GM19351 (cell line): ENCODE results near the gene DNAJC19.
A peak's percentile ranks its signal among the peaks of the same experiment; 100 is the strongest.
"Not testable (repeated sequence)": the region's sequence is repeated elsewhere in the genome, so short reads cannot be mapped to it uniquely, and the experiment has no call there.

ENCODE experiments used
- ATAC-seq: cut with Tn5 transposase; IDR thresholded peaks from one replicate; pipeline ENCODE4 v1.9.1; 2021; ENCODE audit warnings: mild to moderate bottlenecking, moderate library complexity; ENCODE audit not compliant: unreplicated experiment

DNAJC19 gene

DNA sequence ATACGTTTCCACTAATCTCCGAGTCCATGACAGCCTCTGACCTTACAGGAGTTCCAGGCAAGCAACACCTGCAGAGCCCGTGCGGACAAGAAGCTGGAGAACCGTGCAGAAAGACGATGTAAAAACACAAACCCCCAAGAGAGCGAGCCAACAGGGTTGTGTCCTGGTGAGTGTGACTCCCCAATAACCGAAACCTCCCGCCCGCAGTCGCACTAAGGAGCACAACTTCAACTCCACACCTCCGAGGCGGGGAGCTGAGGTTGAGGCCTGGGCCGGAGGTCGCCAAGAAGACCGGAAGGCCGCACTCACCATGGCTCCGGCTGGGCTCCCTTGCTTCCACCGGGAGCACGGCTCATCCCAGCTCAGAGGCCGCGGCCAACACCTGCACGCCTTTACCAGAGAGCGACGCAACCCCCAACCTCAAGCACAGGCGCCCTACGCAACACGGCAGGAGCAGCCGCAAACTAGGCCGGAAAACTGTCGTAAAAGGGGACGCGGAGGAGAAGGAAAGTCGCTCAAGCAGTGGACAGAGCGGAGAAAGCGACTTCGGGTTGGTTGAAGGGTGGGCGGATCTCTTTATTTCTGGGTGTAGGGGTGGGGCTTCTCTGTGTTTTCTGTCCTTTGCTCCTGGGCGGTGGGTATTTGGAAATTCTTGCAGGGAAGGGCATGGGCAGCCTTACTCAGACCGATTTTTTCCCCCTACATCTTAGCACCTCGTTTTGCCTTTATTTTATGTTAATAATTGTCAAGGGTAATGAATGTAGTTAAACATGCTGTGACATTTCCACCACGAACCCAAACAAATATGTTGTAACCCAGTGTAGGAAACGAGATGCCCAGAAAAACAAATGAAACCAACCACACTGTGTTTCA lies at the start of gene DNAJC19:
TSS of gene DNAJC19 (minus strand) at position 446 of the 873 bp plus-strand sequence. CDS start at position 312, 134 bp downstream.
- ATAC-seq = peak; percentile 93

DNA sequence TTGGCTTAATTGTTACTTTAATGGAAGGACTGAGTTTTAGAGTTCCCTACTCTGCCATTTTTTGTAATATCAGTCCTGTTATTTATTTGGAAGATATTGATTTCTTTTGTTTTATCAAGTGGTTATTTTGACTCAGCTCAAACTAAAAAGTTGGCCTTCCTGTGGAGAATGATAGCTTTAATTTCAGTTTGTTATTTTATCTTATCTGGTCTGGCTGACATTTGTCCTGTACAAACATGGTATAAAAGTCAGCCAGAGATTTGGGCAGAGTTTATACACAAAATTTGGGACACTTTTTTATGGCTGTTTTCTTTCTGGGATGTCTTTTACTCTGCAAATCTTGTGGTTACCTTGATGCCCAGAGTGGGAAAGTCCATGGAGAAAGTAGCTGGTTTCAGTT lies 41.4 kb upstream of the DNAJC19 start:
- no peak for ATAC-seq

DNA sequence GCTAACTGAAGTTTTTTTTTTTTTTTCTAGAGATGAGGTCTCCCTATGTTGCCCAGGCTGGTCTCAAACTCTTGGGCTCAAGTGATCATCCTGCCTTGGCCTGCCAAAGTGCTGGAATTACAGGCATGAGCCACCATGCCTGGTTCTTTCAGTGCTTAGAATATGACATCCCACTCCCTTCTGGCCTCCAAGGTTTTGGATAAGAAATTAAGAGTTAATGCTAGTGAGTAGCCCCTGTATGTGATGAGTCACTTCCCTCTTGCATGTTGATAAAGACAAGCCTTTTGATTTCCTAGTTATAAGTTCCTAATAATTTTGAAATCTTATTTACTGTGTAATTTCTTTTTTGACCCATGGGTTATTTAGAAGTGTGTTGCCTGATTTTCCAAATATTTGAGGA lies 35.7 kb upstream of the DNAJC19 start:
- no peak for ATAC-seq

DNA sequence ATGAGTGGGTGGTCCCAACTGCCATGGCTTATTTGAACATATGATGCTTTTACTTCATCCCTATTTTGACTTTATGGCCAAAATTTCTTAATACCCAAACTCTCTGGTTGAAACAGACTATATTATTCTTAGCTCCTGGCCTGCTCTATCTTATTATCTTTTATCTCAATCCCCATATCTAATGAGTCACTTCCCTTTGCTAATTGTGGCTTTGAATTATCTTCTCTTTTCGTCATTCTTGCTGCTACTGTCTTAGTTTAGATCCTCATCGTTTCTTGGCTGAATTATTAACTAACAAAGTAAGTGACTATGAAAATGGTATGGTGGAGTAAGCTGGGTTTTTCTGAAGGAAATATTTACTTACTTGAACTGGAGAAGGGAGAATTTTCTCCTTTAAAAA lies 28.2 kb upstream of the DNAJC19 start:
- ATAC-seq = no peak

DNA sequence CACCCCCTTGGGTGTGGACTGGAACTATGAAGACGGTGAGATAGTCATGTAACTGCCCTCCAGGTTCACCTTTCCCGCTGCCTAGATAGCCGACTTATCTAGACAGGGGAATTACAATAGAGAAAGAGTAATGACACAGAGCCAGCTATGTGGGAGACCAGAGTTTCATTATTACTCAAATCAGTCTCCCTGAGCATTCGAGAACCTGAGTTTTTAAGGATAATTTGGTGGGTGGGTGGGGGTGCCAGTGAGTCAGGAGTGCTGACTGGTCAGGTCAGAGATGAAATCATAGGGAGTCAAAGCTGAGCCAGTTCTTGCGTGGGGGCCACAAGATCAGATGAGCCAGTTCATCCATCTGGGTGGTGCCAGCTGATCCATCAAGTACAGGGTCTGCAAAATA lies 19.7 kb upstream of the DNAJC19 start:
- peak; percentile 47 for ATAC-seq

DNA sequence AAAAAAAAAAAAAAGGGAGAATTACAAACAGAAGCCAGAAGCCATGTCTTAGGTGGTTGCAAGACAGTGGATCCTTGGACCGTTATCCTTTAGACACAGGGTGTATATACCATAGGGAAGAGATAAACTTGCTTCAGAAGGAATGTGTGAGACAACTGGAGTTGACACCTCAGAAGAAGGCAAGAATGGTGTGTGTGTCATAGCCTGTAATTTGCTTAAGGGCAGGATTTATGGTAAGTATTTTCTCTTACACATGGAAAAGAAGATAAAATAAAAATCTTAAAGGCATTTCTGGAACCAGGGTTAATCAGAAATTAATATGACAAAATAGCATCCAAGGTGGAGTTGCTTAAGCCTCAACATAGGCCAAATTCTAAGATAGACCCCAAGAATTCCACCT lies 19.3 kb upstream of the DNAJC19 start:
- ATAC-seq = no peak

DNA sequence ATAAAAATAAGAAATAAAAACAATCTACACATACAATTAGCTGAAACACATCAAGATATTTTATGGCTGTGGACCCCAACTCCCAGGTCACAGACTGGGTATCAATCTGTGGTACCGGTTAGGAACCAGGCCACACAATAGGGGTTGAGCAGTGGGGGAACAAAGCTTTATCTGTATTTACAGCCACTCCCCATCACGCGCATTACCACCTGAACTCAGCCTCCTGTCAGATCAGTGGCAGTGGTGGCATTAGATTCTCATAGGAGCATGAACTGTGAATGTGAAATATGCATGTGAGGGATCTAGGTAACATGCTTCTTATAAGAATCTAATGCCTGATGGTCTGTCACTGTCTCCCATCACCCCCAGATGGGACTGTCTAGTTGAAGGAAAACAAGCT lies 17.7 kb upstream of the DNAJC19 start:
- no peak for ATAC-seq

DNA sequence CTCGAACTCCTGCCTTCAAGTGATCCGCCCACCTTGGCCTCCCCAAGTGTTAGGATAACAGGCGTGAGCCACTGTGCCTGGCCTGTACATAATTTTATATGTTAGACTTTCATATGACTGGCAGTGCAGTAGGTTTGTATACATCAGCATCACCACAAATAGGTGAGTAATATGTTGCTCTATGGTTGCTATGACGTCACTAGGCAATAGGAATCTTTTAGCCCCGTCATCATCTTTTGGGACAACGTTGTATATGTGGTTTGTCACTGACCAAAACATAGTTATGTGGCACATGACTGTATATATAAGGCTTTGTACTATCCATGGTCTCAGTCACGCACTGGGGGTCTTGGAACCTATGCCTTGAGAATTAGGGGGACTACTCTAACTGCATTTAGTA lies 17.0 kb upstream of the DNAJC19 start:
- no peak for ATAC-seq

DNA sequence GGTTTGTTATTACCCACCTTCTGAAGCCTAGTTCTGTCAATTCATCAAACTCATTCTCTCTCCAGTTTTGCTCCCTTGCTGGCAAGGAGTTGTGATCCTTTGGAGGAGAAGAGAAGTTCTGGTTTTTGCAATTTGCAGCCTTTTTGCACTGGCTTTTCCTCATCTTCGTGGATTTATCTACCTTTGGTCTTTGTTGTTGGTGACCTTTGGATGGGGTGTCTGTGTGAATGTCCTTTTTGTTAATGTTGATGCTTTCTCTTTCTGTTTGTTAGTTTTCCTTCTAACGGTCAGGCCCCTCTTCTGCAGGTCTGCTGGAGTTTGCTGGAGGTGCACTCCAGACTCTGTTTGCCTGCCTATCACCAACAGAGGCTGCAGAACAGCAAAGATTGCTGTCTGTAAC lies 13.9 kb upstream of the DNAJC19 start:
- ATAC-seq = not testable (repeated sequence)

DNA sequence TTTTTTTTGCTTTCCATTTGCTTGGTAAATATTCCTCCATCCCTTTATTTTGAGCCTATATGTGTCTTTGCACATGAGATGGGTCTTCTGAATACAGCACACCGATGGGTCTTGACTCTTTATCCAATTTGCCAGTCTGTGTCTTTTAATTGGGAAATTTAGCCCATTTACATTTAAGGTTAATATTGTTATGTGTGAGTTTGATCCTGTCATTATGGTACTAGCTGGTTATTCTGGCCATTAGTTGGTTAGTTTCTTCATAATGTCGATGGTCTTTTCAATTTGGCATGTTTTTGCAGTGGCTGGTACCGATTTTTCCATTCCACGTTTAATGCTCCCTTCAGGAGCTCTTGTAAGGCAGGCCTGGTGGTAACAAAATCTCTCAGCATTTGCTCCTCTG lies 12.8 kb upstream of the DNAJC19 start:
- ATAC-seq = not testable (repeated sequence)

DNA sequence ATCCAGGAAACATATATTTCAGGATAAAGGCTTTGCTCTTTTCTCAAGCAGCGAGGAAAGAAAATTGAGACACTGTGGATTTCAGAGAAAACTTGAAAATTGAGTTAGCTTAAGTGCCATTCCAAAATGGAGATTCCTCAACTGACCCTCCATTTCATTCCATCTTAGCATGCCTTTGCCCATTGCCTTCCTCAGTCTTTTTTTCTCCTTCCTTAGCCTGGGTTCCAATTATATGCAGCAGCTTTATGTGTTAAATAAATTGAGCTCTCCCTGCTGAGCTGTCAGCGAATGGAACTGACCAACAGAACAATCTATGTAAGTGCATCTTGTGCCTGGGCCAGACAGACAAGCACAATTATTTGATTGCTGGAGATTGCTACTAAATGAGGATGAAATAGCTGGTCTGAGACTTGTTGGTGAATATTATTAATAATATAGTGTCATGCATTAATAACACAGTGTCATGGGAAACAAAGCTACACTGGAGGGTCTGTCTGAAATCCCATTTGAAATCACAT lies 6.9 kb upstream of the DNAJC19 start:
- ATAC-seq = no peak

DNA sequence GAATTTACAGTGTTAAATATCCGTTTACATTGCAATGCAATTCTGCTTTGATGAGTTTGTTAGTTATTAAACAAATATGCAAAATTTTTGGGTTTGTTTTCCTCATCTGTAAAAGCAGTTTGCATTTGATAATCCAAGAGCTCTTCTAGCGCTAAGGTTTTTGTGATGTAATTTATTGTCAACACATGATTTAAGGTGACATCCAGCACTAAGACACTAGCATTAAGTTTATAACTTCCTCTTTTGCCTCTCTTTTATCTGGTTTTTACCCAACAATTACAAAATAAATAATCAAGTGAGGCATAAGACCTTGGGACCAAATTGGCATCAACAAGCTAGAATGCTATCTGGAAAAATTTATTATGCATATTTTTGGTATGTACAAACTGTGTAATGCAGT lies 969 bp upstream of the DNAJC19 start:
- ATAC-seq = no peak

DNA sequence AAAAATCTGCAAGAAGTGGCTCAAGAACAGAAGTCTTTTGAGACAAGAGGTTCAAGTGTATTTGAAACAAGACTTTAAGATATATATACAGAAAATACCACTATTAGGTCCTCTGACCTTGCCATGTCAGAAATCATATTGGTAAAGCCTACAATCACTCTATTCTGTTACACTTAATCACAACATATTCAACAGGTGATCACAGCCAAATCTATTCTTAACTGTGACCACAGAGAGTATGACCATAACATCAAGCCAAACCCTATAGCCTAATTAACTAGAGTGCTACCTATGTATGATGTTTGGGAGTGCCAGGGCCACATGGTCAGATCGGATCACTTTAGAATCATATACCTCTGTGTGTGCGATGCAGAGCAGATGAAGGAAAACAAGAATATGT lies 2.2 kb downstream of the DNAJC19 start:
- ATAC-seq = no peak

DNA sequence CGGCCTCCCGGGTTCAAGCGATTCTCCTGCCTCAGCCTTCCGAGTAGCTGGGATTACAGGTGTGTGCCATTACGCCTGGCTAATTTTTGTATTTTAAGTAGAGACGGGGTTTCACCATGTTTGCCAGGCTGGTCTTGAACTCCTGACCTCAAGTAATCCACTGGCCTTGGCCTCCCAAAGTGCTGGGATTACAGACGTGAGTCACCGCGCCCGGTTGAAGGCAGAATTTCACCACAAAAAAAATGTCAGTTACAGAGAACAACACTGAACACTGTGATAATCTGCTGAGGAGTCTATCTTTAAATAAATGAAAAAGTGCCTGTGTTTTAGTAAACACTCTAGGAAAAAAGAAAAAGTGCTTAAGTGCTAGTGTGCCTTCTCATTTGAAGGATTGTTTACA lies 3.2 kb downstream of the DNAJC19 start:
- ATAC-seq = not testable (repeated sequence)

DNA sequence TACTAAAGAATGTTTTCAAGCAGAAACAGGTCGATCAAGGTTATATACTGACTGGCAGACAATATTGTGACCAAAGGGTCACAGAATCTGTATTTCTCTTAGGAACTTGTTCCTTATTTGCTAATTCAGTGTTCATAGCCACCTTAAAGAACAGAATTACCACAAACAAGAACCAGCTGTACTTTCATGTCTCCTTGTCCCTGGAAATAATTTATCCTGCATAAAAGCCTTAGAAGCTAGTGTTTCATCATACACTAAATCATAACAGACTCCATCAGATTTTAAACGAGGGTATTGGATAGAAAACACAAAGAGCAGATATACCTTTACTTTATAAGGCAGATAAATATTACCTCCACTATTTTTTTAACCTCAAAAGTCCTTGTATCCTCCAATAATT lies 6.4 kb downstream of the DNAJC19 start:
- ATAC-seq = no peak

DNA sequence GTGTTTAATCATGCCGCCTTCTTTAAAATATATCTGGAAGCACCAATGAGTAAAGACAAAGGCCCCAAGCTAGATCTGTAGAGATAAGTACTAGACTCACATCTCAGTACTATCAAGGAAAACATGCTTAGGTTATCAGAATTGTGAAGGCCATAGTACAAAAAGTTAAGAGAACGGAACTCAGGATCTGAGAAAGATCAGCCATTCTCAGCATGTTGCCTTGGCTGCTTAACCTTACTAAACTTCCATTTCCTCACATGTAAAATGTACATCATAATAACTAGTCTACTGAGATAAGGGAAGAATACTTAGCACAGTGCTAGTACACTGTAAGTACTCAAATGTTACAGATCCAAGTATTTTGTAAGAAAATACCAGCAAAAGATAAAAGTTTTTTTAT lies 7.6 kb downstream of the DNAJC19 start:
- no peak for ATAC-seq

DNA sequence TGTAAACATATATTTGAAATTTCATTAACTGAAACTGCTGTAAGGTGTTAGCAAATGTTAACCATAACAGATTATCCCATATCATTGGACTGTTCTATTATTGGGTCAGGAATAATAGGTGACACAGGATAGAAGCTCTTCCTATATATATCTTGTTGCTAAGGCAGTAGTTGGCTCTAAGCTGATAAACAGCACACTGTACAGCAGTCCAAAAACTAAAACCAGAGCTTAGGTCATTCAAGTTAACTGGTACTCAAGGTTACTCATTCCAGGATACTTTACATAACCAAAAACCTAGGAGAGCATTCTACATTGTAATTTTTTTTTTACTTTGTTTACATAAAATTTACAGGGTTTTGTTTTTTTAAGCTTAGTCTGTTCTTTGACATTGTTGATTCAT lies 8.9 kb downstream of the DNAJC19 start:
- ATAC-seq = no peak

DNA sequence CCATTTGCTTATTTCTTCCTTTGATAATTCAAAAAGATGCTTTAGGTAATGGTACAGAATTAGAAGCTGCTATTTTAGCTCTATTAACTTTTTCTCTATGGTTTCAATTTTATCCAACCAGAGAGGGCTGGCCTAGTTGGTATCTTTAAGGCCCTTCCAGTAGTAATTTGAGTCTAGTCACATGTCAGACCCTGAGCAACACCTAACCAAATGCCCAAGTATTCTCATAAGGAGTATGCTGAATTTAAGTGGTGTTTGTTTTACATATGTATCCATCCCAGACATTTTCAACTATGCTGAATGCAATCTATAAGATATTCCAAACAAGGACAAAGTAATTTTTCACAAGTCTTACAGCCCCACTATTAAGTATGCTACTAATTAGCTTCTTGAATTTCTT lies 9.6 kb downstream of the DNAJC19 start:
- ATAC-seq = no peak

DNA sequence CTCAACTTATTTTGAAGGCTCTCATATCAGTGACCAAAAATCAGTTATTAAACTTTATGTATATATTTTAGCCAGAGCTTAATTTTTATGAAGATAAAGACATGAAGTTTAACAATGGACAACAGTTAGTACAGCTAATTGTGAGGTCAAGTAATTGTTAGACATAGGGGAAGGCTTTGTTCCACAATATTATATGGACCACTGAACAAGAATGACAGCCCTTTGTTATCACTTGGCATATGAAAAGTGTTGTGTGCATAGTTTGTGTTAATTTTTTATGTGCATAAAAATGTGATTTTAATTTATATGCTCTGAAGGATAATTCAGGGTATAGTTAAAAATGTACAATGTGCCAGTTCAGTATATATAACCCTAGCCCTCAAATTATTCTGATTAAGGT lies 12.0 kb downstream of the DNAJC19 start:
- no peak for ATAC-seq

DNA sequence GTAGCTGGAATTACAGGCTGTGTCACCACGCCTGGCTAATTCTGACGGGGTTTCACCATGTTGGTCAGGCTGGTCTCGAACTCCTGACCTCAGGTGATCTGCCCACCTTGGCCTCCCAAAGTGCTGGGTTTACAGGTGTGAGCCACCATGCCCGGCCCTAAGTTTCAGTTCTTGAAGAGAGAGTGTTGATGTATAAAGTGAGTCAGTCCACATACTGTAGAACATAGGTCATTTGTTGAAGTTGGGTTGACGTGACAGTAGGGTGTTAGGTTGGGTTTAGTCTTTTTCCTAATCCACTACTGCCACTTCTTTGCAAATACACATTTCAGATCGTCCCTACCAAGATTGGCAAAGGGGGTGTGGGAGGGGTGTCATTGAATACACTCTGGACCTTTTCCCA lies 15.2 kb downstream of the DNAJC19 start:
- ATAC-seq = peak; percentile 22

DNA sequence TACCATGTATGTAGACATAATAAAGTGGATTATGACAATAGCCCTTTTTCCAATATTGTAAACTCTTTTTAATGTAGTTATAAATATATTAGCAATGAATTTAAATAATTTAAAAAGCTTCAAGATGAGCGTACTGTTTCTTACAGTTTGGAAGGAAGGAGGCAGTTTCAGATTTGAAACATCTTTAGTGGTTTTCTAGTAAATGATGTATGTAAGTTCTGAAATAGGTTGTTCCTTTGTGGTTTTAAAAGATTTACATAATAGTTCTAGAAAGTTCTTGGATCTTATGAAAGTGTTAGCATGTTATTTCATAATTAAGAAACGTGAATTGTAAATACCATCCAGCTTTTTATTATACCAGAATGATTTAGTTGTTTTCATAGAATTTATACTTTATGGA lies 16.0 kb downstream of the DNAJC19 start:
- peak; percentile 71 for ATAC-seq

DNA sequence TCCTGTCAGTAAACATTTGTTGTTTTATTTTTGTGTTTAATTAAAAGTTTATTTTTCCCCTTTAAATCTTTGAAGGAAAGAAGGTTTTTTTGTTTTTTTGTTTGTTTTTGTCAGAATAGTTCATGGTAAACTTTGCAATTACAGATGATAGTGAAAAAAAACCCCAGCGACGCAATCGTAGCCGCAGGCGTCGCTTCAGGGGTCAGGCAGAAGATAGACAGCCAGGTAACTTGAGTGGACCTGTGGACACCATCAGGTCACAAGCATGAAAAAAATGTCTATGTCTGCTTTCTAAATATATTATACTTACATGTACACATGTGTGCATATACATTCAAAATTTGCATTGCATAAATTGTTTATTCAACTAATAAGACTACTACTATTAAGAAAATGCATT lies 18.6 kb downstream of the DNAJC19 start:
- ATAC-seq = no peak

DNA sequence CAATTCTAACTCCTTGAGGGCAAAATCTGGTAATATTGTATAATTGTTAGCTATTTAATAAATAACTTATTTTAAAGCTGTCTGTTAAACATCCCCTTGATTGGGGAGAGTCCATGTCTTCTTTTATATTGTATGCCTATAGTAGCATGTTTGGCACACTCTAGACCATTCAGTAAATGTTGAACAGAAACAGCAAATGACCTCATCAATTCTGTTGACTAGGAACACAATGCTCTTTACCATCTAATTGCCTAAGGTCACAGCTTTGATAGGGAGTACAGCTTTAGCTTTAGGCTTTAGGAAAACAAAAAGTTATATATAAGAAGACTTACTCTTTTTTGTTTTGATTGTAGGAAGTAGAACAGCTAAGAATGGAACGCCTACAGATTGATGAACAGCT lies 27.0 kb downstream of the DNAJC19 start:
- no peak for ATAC-seq
